Fibroblast of skin of scalp (primary cell): Measurements from ENCODE around the gene AFF3.
A peak's percentile ranks its signal among the peaks of the same experiment; 100 is the strongest.

Source experiments
- DNase-seq: peaks from one replicate; pipeline ENCODE4 v3.0.0-alpha.2; 2013

AFF3 gene

DNA sequence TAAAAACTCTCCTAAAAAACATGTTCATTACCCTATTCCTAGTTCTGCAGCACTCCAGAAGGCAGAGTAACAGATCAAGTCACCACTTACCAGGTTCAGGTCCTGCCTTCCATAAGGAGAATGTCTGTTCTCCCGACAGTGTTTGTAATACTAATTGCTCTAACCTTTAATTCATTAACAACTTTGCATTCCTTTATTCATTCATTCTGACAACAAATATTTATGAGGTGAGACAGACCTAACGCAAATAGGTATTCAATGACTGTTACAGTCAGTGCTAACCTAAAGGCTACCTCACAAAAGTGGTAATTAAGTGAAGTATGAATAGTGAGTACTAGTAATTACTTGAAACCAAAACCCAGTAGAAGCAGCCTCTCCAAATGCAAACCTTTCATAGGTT, 224.0 kb downstream of the AFF3 start:
- no peak for DNase-seq

DNA sequence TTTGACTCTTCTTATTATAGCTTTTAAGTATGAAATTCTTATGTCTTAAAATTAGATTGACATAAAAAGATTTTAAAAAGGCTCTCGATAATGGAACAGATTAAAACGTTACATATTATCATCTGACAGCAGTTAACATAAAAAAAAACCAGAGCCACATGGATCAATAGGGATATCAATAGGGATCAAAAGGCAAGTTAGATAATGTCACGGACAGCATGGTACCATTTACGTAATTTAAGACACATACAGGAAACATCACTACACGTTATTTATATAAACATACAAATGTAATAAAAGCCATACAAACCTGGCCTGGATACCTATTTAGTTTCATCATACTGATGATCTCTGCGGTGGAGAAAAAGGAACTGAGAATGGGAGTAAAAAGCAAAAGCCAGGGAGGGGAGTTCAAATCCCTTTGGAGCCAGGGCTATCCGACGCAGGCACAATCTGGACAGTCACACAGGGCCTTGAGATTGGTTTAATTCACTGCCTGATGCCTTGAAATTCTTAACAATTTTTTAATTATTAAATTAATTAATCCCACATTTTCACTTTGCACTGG, 227.2 kb downstream of the AFF3 start:
- DNase-seq, result no peak

DNA sequence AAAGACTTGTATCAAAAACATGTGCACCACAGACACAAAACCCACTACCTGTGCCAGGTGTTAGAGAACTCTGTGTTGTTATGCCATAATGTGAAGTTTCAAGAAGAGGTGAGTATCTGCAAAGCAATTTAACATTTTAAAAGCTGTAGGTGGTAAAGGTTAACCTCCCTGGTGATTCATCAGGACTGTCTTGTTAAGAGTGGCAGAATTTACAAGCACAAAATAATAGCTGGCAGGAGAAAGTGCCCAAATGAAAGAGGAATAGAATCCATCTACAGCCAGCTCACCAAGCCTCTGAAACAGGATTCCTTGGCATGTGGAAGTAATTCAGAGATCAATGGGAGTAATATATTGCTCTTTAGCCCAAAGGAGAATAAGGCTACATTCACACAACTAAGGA, 230.7 kb downstream of the AFF3 start:
- DNase-seq, result no peak

DNA sequence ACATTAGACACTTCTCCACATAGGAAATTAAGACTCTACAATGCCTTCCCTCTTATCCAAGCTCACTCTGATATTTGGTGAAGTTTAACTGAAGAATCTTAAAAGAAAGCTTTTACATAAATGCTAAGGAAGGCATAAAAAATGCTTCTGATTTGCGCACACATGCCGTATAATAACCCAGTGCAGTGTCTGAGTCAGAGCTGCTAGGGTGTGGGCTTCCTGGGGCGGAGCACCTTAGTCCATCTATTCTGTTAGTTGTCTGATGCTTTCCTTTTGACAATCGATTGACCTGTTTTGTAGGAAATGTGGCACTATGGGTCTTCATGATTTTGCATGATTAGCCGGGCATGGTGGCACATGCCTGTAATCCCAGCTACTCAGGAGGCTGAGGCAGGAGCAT, 231.5 kb downstream of the AFF3 start:
- no peak for DNase-seq

DNA sequence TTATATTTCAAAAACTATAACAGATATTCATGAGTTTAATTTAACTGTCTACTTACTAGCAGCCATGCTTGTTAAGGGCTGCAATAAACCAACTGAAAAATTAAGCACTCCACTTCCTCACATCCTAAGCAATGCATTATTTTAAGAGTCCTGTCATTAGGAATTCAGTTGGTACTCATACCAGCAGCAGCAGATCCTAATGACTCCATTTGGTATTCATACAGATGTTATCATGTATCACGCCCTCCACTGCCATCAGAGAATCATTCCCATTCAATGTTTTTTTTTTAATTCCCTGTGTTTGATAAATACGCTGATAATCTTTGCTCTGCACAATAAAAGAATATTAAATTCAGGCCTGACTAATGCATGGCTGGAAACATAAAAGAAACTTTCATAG, 236.8 kb downstream of the AFF3 start:
- no peak for DNase-seq

DNA sequence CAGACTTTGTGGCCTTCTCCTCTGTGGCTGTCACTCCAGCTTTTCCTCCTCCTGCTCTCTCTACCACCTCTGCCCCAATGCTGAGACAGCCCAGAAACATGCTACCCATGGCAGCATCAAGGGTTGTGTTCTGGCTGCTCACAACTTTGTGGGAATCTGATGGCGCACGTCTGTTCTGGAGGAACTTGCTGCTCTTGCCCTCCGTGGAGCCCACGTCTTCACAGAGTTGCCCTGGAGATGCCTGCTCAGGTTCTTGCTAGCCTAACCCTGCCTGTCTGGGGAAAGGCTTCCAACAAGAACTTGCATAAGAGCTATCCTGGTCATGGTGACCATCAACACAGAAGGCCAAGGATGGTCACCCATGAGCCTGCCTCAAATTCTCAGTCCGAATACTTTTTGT, 237.4 kb downstream of the AFF3 start:
- no peak for DNase-seq

DNA sequence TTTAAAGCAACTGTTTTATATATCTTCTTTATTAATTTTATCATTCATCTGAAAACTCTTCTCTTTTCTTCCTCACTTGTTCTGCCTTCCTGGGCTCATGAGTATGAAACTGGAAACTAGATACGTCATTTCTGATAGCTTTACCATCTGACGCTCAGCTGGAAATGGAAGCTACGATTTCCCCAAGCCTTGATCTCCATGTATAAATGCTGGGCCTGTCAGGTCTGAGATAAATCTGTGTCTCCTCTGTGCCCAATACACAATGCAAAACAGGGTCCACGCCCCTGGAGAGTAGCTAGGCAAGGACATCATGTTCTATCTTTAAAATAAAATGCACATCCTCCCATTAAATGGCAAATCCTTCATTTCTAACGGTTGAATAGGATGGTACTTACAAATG, 238.4 kb downstream of the AFF3 start:
- DNase-seq, result no peak

DNA sequence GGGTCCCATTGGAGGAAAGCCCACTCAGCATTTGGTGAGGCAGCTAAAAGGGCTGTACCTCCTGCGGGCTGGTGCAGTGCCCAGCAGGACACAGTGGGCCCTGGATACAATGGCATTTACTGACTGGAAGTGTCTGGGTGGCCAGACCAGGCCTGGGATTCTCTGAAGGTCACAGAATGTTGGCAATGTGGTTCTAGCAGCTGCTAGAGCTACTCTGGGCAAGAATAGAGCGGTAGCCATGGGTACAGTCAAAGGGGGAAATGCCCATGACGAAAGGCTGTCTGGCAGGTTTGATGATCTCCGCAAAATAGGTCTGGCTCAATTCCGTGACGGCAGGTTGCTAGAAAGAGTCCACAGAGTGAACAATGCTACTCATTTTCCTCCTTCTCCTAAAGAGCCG, 241.8 kb downstream of the AFF3 start:
- no peak for DNase-seq

DNA sequence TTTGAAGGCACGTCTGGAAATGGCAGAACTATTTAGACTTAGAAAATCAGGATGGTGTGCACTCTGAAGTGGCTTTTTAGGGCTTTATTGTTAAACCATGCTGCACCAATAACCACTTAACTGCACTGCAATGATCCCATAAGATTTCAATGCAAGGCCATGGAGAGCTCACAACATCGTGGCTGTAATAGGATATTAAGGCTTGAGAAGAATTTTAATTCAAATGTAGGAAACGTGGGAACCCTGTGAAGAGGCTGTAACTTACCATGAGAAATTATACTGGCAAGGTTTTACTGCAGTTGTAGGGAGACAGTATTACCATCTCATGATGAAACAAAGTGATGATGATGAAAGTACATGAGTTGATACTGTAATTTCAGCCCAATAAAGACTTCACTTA, 242.5 kb downstream of the AFF3 start:
- peak; percentile 31 for DNase-seq

DNA sequence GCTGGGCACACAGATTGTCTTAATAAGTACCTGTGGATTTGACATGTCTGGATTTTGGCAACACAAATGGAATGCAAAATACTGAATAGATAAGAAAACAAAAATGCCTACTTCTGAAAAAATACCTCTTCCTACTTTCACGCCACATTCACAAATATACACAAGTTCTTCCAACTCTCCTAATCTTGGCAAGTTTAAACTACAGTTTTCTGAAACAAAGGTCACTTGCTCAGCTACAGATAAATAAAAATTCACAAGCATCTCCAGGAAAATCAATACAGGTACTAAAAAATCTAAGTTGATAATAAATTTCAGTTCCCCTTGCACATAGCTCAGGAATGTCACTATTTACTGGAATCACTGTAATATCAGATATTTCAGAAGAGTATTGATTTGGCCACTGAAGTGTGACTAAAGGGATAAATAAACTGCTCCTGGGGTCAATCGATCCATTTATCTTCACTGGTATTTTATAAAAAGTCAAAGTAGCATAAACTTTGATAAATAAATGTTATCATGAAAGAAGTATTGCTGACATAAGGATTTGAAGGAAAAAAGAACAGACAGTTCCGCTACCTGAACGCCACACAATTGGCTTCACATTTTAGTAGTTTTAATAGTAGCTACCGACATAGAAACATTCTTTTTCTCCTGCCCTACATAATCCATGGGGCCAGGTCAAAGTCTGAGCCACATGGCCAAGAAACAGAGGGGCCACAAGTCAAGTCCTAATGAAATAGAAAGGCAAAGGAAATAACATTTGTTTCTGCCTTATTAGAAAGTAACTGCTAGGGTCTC, 243.1 kb downstream of the AFF3 start:
- no peak for DNase-seq

DNA sequence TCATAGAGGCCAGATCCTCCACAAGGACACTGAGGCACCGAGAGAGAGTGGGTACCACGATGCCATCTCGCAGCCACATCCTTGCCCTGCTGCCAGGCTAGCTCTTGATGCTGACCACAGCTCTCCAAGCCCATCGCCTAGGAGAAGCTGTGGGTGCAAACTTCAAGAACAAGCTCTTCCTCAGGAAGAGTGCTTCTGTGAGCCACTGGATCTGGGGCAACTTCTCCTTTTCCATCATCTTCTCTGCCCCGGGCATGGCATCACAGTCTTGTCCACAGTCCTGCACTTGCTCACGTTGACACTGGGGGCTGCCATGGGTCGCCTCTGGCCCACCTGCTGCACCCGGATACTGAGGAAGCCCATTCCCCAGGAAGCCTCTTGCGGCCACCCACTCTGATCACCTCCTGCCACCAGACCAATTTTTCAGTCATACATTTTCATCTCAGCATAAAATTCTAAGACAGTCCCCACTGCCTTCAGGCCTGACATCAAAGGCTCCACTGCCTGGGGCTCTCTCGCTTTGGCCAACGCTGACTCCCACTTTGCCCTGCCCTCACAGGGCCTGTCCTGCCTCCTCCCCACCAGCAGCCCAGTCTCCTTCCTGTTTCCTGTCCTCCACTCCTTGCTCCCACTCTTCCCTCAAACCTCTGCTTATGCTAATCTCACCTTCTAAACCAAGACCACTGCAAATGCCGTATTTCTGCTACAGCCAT, 243.9 kb downstream of the AFF3 start:
- no peak for DNase-seq

DNA sequence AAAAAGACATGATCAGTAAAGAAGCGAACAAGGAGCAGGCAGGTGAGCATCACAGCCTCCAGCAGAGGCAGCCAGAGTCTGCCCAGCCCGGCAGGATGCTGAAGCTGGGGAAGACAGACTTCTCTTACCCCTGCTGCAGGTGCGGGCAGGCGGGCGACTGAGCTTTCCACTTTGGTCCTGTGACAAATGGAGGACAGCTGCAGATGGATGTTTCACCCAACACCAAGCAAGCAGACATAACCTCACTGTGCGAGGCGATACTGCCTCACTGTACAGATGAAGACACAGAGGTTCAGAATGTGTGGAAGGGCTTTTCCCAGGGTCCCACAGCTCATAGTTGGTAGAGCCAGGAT, 251.0 kb downstream of the AFF3 start:
- DNase-seq, result no peak

DNA sequence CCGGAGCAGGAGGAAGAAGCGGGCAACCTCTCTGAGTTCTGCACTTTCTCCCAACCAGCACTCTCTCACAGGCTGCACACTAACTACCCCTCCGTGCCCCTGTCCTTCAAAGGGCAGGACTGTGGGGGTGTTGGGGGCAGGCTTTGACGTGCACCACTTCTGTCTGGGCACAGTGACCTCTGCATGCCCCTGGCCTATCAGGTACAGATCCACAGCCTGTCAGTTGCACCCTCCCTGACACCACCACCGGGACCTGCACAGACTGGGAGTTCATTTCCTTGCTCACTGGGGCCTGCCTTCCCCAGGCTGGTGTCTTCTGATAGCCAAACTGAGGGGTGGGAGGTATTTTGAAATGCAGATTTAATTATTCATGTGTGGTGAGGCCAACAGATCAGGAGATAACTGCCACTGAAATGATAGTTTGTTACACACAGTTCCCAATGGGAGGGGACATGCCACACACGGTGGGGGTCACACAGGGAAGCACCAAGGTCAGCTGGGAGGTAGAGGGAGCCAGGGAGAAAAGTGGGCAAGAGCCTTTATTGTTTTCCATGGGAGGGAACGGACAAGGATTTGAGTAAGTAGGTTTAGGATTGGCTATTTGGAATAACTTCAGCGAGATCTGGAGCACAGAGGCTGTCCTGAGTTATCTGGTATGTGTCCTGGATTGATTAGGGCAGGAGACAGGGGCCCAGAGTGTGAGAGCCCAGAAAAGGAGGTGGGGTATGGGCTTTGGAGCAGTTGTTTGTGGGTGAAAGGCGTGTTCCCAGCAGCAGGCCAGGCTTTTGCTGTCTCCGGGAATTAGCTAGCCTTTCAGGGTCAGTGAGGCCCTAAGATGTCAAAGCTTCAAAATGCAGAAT, 251.6 kb downstream of the AFF3 start:
- DNase-seq, result no peak

DNA sequence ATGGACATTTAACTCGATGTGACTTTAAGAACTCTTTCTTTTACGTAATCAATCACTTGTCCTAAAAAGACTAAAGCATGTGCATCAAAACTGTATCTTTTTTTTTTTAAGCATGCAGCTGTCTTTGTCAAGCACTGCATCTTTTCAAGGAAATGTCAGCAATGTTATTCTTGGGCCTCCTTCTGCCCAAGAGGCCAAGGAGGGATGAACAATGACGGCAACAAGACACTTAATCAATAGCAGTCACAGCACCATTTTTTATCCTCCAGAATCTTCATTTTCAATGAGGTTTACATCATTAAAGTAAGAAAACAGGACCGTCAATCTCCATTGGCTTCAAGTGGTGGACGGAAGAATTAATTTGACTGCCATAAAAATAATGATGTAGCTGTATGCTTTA, 253.8 kb downstream of the AFF3 start:
- peak; percentile 47 for DNase-seq

DNA sequence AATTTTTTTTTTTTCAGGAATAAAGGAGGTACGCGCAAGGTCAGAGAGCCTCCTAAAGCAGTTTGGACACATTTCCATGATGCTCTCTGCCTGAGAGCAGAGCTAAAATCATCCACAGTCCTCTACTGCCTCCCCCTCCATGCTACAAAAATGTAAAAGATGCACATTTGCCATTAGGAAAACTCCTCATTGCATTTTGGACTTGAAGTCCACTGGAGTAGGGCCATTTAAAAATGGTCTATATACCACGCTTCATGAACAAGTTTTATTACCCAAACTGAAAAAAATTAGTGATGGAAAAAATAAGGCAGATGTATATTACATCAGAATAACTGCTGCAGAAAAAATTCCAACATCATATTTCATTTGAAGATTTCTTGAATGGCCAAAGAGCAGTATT, 256.0 kb downstream of the AFF3 start:
- no peak for DNase-seq

DNA sequence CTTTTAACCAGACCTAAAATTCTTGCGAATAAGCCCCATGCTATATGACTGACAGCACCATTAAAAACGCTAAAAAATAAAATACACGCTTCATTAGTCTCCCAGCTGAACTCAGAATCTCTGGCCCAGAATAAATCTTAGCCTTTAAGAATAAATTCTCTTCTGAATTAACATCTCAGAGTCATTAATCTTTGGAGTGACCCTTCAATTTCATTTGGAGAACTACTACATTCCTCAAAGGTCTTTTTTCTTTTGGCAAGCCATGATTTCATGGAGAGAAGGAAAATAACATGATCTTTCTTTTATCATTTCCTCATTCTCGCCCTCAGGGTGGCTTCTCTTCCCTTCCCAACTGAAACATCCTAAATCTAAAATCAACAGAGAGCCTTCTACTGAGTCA, 259.0 kb downstream of the AFF3 start:
- DNase-seq, result peak; percentile 55

DNA sequence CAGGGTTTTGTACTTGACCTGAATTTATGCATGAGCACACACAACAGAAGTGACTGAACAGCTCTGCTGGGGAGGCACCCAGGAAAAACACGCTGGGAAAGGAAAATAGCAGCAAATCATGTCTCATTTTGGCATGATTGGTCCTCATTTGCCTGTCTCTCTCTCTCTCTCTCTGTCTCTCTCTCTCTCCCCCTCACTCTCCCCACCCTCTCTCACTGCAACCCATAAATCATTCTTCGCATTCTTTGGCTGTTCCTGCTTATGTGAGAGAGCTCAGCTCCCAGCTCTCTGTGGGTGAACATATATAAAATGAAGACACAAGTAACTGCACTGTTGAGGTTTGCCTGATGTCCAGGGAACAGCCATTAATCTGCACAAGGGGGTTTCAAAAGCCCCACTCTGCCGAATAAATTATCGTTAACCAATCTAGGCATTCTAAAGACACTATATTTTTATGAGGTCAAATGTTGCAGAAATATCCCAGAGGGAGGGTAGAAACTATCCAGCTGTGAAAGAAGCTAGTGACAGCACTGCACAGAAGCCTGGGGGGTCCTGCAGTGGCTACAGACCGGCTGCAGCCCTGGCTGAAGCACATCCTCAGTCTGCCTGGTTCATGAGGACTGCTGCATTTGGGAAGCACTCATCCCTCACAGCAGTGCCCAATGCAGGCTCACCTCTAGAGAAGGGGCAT, 260.3 kb downstream of the AFF3 start:
- DNase-seq, result peak; percentile 98

DNA sequence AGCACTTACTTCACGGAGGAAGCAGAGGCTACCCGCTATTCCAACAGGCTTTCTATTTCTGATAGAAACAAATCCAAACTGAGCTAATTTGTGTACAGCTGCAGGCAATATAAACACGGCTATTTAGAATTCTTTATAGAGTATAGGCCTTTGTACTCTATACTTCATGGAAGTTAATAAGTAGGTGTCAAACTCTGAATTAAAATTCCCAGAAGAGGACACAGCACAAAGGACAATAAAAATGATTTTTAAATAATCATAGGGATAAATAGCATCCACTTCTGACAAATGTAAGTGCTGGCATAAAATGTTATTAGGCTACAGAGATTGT, 261.5 kb downstream of the AFF3 start:
- DNase-seq, result no peak

DNA sequence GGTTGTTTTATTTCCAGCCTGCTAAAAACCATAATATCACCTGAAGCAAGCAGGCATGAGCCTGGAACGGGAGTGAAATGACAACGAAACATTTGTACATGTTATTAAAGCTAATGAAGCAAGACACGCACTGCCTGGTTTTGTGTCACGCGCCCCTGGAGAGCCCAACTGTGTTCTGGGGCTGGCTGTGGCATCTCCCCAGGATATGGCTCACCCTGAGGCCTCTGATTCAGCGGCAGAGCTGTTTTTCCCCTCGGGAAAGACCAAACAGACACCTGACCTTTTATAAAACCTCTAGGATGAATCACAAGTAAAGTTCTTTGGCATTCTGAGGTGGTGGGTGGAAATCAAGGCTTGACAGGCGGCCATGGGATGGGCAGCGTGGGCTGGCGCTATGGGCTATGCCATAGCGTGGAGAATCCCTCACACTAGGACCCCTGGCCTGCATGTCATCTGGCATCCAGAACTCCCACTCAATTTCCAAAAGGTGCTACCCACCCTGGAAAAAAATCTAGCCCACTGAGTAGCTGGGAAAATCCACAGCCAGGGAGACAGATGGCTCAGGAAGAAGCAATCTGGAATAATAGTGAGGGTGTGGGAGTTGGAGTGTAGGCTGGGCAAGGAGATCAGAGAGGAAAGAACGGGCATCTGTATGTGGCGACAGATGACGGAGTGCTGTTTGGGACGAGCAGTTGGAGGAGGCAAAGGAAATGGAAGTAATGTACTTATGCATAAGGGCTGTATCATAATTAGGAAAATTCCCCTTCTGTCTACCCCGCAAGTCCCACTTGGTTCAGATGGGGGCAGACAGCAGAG, 262.0 kb downstream of the AFF3 start:
- peak; percentile 78 for DNase-seq

DNA sequence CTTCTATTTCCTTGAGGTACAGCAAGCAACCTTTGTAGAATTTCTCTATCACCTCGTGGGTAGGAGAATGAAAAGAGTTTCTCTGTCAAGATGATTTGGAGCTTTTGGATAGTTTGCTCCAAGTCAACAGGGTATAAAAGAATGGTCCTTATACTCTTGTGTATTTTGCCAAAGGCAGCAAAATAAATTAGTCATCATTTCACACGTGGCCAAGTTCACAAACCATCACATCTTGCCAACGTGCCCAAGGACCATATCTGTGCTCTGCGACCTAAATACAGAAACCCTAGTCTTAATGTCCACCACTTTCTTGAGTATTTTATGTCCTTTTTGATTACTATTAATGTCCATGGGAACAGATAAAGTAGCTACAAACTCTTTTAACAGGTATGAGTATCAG, 262.9 kb downstream of the AFF3 start:
- no peak for DNase-seq

DNA sequence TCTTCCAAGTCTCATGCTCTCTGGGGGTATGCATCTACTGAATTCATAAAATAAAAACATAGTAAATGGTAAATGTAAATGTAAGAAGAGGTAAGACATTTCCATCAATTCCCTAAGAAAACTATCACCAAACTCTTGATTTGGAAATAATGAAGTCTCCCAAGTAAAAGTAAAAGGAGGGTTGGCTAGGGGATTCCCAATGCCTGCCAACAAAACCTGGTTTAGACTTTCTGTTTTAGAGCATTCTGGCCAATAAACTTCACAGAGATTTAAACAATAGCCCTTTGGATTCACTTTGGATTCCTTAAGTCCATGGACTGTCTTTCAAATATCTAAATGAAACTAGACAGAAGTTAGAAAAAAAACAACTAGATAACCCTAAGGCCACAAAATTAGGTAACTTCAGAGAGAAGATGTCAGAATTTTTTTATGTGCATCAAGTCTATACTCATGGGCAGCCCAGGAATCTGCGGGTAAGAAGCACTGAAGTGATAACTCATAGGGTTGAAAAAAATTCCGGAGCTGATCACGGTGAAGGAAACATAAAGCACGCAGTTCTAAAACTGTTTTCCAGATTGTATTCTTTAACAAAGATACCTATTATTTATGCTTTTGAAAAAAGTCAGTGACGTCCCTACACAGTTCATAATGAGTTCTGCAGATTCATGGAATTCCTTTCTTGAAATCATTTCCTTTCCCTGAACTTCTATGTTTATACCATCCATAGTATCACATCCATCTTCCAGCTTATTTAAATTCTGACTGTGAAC, 263.6 kb downstream of the AFF3 start:
- peak; percentile 56 for DNase-seq
